Measurements from ENCODE around the gene CLIC4.

CLIC4 gene

DNA sequence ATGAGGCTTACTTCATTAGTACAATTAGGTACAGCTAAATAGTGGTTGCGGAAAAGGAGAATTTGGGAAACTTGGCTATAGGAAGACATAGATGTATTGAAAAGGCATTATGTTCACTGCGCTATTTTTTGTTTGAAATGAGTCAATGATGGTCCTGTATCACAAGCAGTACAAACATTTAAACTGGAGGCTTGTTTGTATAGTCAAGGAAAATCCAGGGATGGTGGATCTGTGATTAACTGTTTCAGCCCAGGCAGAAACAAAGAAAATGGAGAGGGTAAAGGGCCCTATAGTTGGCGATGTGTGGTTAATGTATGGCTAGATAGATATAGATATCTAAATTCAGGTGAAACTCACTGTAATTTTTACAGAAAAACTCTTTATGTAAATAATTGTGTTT lies 79.9 kb downstream of the CLIC4 start:
- no peak for DNase-seq

GRCh38 chr1:24826510-24826909 lies 81.3 kb downstream of the CLIC4 start:
- no peak for DNase-seq

GRCh38 chr1:24827379-24828135 lies 82.3 kb downstream of the CLIC4 start:
- DNase-seq, result no peak

- DNase-seq, result no peak
Measured at GRCh38 chr1:24828183-24828886, 83.1 kb downstream of the CLIC4 start.

- no peak for DNase-seq
Measured at GRCh38 chr1:24828887-24829192, 83.6 kb downstream of the CLIC4 start.

- peak; percentile 66 for DNase-seq
Measured at GRCh38 chr1:24830680-24831272, 85.5 kb downstream of the CLIC4 start.

- DNase-seq, result no peak
Measured at GRCh38 chr1:24841593-24841992, 96.3 kb downstream of the CLIC4 start.

DNA sequence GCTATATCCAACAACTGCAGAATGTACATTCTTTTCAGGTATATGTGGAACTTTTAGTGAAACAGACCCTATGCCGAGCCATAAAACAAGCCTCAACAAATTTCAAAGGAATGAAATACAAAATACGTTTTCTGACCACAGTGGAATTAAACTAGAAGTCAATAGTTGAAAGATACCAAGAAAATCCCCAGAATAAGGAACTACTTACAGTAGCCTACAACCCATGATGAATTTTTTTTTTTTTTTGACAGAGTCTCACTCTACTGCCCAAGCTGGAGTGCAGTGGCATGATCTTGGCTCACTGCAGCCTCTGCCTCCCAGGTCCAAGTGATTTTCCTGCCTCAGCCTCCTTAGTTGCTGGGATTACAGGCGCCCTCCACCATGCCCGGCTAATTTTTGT lies 101.4 kb downstream of the CLIC4 start:
- DNase-seq, result no peak

- DNase-seq, result peak; percentile 90
Measured at GRCh38 chr1:24847995-24848881, 103.0 kb downstream of the CLIC4 start.

DNA sequence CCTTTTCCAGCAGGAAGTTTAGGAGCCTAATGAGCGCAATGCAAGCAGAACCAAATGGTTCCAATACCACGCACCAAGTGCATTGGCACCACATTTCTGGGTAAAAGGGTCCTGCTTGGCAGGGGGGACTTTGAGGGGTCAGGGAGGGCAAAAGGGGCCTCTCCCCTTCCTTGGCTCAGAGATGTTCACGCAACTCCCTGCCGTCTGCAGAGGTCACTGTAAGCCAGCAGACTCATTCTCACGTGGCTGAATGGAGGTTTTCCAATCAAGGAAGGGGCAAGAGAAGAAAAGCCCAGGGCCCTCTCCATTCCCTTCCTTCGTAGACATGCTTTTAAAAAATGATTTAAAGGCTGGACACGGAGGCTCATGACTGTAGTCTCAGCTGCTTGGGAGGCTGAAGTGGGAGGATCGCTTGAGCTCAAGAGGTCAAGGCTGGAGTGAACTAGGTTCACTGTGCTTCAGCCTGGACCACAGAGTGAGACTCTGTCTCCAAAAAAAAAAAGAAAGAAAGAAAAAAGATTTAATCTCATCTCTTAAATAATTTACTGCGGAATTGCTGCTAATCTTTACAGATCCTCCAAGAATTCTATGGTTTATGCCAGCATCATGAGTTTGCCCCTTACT lies 104.5 kb downstream of the CLIC4 start:
- DNase-seq, result peak; percentile 51

- DNase-seq, result no peak
Measured at GRCh38 chr1:24850328-24850920, 105.2 kb downstream of the CLIC4 start.

- DNase-seq, result no peak
Measured at GRCh38 chr1:24853649-24854048, 108.4 kb downstream of the CLIC4 start.

DNA sequence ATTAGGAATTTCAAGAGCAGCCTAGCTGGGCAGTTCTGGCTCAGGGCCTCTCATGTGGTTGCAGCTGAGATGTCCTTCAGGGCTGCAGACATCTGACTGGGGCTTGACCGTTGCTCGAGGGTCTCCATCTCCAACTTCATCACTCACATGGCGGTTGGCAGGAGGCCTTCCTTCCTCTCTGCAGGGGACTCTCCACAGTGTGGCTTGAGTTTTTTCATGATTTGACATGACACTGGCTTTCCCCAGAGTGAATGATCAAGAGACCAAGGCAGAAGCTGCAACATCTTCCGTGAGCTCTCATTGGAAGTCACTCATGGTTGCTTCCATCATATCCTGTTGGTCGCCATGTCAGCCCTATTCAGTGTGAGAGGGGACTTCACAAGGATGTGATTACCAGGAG lies 110.2 kb downstream of the CLIC4 start:
- DNase-seq, result no peak

GRCh38 chr1:24856787-24857506 lies 111.7 kb downstream of the CLIC4 start:
- DNase-seq, result no peak

DNA sequence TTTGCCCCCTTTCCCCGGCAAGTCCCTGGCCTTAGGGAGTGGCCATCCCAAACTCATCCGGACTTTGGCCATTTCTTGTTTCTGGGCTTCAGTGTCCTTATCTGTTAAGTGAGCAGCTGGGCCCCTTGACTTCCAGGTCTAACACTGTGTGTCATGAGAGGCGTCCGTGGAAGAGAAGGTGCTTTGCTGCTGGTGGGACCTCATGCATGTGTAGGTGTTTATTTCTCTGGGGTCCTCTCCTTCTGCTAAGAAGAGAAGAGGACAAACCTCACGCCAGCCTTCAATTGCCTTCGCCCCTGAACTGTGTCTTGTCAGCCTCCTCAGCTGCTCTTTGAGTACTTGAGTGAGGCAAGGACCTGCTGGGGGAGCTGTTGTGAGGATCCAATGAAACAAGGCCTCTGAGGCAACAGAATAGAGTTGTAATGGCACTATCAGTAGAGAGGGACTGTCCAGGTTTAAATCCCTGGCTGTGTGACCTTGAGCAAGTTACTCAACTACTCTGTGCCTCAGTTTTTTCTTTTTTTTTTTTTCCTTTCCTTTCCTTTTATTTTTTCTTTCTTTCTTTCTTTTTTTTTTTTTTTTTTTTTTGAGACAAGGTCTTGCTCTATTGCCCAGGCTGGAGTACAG lies 112.4 kb downstream of the CLIC4 start:
- DNase-seq, result peak; percentile 39

DNA sequence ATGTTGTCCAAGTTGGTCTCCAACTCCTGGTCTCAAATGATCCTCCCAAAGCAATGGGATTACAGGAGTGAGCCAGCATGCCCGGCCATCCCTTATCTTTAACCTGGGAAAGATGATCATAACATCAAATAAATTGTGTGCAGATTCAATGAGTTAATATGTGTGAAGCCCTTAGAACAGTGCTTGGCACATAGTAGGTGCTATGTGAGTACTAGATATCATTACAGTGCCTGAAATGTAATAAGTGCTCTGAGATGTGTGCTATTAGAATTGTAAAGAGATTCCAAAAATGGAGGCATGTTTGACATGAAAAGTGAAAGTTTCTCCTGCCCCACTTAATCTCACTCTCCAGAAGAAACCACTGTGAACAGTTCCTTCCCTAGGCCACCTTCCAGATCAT lies 113.0 kb downstream of the CLIC4 start:
- no peak for DNase-seq

DNA sequence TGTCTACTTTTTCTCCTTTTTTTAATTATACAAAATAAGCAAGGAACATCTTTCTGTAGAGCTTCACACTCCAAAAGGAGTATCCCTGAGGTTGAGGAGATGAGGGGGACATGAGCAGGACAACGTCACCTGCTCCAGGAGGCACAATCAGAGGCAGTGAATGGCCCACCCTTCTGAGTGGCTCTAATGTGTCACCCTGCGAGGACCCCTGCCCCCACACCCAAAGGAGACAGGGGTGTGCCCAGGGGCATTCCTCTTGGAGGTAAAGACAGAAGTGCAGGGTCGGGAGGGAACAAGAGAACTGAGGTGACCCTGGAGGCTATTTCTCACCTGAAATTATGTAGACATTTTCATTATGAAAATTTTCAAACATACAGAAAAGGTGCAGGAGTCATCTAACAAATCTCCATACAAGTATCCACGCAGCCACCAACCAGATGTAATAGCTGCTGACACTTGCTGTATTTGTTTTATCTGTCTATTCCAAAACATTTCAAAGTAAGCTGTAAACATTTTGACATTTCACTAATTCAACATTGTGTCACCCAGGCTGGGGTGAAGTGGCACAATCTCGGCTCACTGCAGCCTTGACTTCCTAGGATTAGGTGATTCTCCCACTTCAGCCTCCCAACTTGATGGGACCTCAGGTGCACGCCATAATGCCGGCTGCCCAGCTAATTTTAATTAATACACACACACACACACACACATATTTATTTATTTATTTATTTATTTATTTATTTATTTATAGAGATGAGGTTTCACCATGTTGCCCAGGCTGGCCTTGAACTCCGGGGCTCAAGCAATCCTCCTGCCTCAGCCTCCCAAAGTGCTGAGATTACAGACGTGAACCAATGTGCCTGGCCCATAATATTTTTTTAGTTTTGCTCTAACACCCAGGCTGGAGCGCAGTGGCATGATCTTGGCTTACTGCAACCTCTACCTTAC lies 114.1 kb downstream of the CLIC4 start:
- DNase-seq, result no peak

DNA sequence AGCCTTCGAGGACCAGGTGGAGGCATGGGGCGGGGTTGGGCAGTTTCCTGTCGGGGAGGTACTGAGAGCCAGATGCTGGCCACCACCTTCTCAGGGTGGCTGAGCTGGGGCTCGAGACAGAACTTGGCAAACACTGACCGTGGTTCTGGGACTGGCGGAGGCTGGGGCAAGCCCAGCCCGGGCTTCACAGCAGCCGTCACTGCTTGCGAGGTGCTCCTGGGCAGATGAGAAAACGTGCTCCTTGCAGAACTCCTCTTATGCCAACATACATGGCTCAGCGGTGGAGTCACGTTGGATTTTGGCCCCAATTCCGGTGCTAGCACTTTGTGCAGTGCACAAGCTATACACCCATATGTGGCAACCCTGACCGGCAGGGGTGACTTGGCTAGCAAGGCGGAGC lies 115.6 kb downstream of the CLIC4 start:
- DNase-seq, result no peak

- no peak for DNase-seq
Measured at GRCh38 chr1:24861821-24862727, 116.8 kb downstream of the CLIC4 start.

Data from inflammatory macrophage treated with lipopolysaccharide for 4 hours (primary cell).